VCaP (cell line): Measurements from ENCODE around the gene KCNAB3.

Experiments
- H3K27ac ChIP-seq: fragments of 450-650 bp; 2 replicates; pipeline ENCODE4 v1.5.1; 2017
- TF ChIP-seq, protein P1 (sequence below): fragments of 450-650 bp; conservative IDR thresholded peaks from 2 replicates; pipeline ENCODE4 v1.5.1; 2017; ENCODE audit warnings: mild to moderate bottlenecking, moderate library complexity

Gene KCNAB3

DNA sequence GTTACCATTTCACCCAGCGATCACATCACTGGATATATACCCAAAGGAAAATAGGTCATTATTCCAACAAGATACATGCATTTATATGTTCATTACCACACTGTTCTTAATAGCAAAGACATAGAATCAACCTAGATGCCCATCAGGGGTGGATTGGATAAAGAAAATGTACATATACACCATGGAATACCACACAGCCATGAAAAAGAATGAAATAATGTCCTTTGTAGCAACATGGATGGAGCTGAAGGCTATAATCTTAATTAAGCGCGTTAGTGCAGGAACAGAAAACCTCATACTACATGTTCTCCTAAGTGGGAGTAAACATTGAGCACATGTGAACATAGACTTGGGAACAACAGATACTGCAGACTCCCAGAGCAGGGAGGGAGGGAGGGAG lies 20.9 kb upstream of the KCNAB3 start:
- no peak overlapping the region for H3K27ac ChIP-seq
- TF ChIP-seq, protein P1, sequence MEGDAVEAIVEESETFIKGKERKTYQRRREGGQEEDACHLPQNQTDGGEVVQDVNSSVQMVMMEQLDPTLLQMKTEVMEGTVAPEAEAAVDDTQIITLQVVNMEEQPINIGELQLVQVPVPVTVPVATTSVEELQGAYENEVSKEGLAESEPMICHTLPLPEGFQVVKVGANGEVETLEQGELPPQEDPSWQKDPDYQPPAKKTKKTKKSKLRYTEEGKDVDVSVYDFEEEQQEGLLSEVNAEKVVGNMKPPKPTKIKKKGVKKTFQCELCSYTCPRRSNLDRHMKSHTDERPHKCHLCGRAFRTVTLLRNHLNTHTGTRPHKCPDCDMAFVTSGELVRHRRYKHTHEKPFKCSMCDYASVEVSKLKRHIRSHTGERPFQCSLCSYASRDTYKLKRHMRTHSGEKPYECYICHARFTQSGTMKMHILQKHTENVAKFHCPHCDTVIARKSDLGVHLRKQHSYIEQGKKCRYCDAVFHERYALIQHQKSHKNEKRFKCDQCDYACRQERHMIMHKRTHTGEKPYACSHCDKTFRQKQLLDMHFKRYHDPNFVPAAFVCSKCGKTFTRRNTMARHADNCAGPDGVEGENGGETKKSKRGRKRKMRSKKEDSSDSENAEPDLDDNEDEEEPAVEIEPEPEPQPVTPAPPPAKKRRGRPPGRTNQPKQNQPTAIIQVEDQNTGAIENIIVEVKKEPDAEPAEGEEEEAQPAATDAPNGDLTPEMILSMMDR = no peak

DNA sequence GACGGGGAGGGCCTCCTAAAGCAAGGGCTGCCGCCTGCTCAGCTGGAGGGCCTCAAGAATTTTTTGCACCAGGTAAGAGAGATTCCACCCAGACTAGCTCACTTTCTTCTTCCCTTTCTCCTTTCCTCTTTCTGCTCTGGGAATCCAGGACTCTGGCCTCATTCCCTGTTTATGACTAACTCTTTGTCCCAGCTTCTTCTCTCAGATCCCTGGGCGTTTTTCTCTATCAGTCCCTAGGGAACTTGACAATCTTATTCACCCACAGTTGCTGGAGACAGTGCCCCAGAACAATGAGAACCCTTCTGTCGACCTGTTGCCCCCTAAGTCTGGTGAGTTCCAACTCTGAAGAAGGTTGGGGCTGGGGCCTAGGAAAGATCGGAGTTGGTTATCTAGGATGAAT lies 18.0 kb upstream of the KCNAB3 start:
- H3K27ac ChIP-seq = no peak overlapping the region
- TF ChIP-seq, protein P1 = no peak

DNA sequence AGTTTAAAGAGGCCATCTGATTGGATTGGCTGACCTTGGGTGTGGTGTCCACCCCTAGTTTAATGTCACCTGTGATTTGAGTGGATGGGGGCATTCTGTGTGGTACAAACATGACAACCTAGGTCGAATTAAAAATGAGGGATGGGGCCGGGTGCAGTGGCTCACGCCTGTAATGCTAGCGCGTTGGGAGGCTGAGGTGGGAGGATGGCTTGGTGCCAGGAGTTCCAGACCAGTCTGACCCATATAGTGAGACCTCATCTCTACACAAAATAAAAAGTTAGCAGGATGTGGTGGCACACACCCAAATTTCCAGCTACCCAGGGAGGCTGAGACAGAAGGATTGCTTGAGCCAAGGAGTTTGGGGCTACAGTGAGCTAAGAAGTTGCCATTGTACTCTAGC lies 16.8 kb upstream of the KCNAB3 start:
- no peak overlapping the region for H3K27ac ChIP-seq
- TF ChIP-seq, protein P1 = no peak

DNA sequence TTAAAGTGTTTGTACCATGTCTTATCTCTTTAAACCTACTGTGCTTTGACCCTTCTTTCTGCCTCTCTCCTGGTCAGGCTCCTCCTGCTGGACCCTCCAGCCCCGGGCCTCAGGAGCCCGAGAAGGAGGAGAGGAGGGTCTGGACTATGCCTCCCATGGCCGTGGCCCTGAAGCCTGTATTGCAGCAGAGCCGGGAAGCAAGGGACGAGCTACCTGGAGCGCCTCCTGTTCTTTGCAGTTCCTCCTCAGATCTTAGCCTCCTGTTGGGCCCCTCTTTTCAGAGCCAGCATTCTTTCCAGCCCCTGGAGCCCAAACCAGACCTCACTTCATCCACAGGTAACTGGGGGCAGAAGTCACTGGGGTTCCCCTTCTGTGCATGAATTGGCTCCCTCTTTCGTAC lies 16.0 kb upstream of the KCNAB3 start:
- H3K27ac ChIP-seq = no peak overlapping the region

DNA sequence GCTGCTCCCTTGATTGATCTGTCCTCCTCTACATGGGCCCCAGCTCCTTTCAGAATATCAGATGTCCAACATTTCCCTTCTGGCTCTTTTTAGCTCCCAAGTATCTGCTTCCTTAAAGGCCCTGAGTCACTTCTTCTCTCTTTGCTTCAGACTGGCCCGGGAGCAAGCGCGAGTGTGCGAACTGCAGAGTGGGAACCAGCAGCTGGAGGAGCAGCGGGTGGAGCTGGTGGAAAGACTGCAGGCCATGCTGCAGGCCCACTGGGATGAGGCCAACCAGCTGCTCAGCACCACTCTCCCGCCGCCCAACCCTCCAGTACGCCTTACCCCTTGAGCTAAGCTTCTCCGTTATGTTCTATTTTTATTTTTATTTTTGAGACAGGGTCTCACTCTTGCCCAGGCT lies 14.7 kb upstream of the KCNAB3 start:
- TF ChIP-seq, protein P1 = no peak
- no peak overlapping the region for H3K27ac ChIP-seq

More for the DNA sequence above, 16.0 kb upstream of the KCNAB3 start:
- TF ChIP-seq, protein P1 = no peak

DNA sequence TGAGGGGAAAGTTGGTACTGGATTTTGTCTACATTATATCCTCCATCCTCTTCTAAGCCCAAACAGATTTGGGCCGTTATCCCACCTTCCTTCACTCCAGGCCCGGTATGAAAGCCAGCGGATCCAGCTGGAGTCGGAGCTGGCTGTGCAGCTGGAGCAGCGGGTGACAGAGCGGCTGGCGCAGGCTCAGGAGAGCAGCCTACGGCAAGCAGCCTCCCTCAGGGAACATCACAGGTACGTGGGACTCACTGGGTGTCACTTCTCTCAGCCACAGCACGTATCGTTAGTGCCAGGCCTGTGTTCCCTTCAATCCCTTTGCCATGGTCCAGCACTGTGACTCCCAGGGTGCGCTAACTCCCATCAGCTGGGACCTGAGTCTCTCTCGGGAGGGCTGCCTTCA lies 13.6 kb upstream of the KCNAB3 start:
- H3K27ac ChIP-seq = no peak overlapping the region
- TF ChIP-seq, protein P1 = no peak

DNA sequence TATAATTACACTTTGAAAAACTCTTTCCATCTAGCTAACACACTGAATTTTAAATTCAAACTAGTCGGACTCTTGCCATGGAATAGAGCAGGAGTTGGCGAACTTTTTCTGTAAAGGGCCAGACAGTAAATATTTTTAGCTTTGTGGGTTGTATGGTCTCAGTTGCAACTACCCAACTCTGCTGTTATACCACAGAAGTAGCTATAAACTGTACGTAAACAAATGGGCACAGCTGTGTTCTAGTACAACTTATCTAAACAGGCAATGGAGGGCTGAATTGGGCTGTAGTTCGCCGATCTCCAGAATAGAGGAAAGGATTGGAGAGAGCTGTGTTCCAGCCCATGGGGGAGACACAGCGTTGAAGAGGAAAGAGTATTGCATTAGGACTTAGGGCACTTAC lies 11.1 kb upstream of the KCNAB3 start:
- H3K27ac ChIP-seq = no peak overlapping the region
- TF ChIP-seq, protein P1 = no peak

DNA sequence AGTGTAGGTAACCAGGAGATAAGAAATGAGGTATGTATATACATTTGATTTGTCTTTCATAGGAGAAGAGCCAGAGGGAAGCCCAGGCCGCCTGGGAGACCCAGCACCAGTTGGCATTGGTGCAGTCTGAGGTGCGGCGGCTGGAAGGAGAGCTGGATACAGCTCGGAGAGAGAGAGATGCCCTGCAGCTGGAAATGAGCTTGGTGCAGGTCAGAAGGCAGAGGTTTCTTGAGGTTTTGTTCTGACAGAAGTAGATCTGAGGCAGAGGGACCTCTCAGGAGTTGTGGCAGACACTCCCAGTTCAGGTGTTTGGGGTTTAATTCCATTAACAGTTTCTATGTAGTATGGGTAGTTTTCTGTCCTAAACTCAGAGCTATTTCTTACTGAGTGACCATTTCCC lies 10.4 kb upstream of the KCNAB3 start:
- no peak overlapping the region for H3K27ac ChIP-seq
- TF ChIP-seq, protein P1 = no peak
